ENCODE data around the gene EAF2.
"Not testable (repeated sequence)": the region's sequence is repeated elsewhere in the genome, so short reads cannot be mapped to it uniquely, and the experiment has no call there.

Gene EAF2

GRCh38 chr3:121834671-121835464 is at the start of gene EAF2, which contains the start of gene IQCB1:
Gene EAF2 (plus strand): TSS chr3:121835209. CDS start chr3:121835286, 77 bp downstream.
Gene IQCB1 (minus strand): TSS chr3:121835060. CDS start chr3:121828960, 6,100 bp downstream.
- peak; percentile 98 for DNase-seq

GRCh38 chr3:121786485-121786884 is 48.5 kb upstream of the EAF2 start:
- DNase-seq, result no peak

- DNase-seq, result no peak
These were observed 41.9 kb upstream of the EAF2 start for GRCh38 chr3:121793078-121793477.

GRCh38 chr3:121794264-121794983 is 40.6 kb upstream of the EAF2 start:
- no peak for DNase-seq

- DNase-seq, result no peak
These were observed 38.0 kb upstream of the EAF2 start for GRCh38 chr3:121796970-121797369.

GRCh38 chr3:121800906-121801305 is 34.1 kb upstream of the EAF2 start:
- DNase-seq, result no peak

- no peak for DNase-seq
These were observed 31.2 kb upstream of the EAF2 start for GRCh38 chr3:121803771-121804320.

GRCh38 chr3:121809249-121809648 is 25.8 kb upstream of the EAF2 start:
- DNase-seq, result no peak

GRCh38 chr3:121817753-121818152 is 17.3 kb upstream of the EAF2 start:
- no peak for DNase-seq

GRCh38 chr3:121818578-121818977 is 16.4 kb upstream of the EAF2 start:
- no peak for DNase-seq

- no peak for DNase-seq
These were observed 15.8 kb upstream of the EAF2 start for GRCh38 chr3:121819236-121819635.

GRCh38 chr3:121821421-121822199 is 13.4 kb upstream of the EAF2 start:
- no peak for DNase-seq

GRCh38 chr3:121822973-121823372 is 12.0 kb upstream of the EAF2 start:
- DNase-seq, result no peak

GRCh38 chr3:121834157-121834670 is 795 bp upstream of the EAF2 start:
- peak; percentile 19 for DNase-seq

- DNase-seq, result peak; percentile 35
These were observed 424 bp downstream of the EAF2 start for GRCh38 chr3:121835465-121835801.

GRCh38 chr3:121836064-121836463 is 1.1 kb downstream of the EAF2 start:
- no peak for DNase-seq

- DNase-seq, result no peak
These were observed 1.5 kb downstream of the EAF2 start for GRCh38 chr3:121836481-121836880.

- no peak for DNase-seq
These were observed 5.0 kb downstream of the EAF2 start for GRCh38 chr3:121839962-121840361.

- DNase-seq, result no peak
These were observed 9.9 kb downstream of the EAF2 start for GRCh38 chr3:121844892-121845291.

GRCh38 chr3:121852256-121852655 is 17.2 kb downstream of the EAF2 start:
- DNase-seq, result no peak

- peak; percentile 27 for DNase-seq
These were observed 20.5 kb downstream of the EAF2 start for GRCh38 chr3:121855555-121855954.

- DNase-seq, result not testable (repeated sequence)
These were observed 22.8 kb downstream of the EAF2 start for GRCh38 chr3:121857778-121858177.

GRCh38 chr3:121863247-121863646 is 28.2 kb downstream of the EAF2 start:
- not testable (repeated sequence) for DNase-seq

Data from RPMI8226 (cell line).